Stimulated activated CD4-positive, alpha-beta T cell treated with anti-CD3 and anti-CD28 coated beads, Interleukin-1b, Interleukin-23, amount 100 ng/mL, for 24 hours (primary cell): ENCODE data around the gene KCNB1.
"Not testable (repeated sequence)": the region's sequence is repeated elsewhere in the genome, so short reads cannot be mapped to it uniquely, and the experiment has no call there.

Source experiments
- DNase-seq, 4 experiments: peaks; one replicate each; pipeline ENCODE4 v3.0.0-alpha.2; 2020; ENCODE audit warnings: low read depth in 4 of 4, low spot score in 1 of 4

KCNB1 gene

DNA sequence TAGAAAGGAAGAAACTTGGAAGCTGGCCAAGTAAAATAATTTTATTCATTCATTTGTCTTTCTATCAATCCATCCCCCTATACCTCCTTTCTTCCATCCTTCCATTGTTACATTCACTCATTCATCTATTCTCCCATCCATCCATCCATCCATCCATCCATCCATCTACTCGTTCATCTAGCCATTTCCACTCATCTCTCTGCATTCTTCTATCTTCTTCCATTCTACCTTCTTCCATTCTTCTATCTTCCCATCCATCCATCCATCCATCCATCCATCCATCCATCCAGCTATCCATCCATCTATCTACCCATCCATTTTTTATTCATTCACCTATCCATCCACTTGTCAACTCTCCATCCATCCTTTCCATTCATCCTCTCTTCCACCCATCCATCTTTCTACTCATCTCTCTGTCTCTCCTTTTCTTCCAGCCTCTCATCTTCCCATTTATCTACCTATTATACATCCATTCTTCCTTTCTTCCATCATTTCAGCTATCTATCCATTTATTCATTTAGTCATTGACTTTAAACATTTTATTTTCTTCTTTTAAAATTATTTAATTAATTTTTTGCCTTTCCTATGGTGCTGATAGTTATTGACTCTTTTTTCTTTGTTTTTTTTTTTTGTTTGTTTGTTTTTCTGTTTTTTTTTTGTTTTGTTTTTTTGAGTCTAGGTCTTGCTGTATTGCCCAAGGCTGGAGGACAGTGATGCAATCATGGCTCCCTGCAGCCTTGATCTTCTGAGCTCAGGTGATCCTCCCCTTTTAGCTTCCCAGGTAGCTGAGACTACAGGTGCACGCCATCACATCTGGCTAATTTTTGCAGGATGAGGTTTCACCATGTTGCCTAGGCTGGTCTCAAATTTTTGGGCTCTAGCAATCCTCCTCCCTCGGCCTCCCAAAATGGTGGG is 151.5 kb downstream of the KCNB1 start:
- DNase-seq = no peak

DNA sequence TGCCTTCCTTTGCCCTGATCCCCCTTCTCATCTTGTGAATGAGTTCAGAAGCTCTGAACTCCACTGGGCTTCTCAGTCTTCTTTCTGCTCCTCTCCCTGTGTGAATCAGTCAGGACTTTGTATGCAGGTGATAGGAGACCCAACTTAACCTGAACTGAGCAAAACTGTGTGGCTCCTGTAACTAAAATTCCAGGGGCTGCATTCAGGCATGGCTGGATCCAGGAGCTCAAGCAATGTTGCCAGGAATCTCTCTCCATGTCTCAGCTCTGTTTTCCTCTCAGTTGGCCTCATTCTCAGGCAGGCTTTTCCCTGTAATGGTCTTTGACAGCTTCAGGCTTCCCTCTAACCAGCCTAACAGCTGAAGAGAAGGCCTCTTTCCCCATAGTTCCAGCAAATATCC is 153.7 kb downstream of the KCNB1 start:
- DNase-seq = no peak

DNA sequence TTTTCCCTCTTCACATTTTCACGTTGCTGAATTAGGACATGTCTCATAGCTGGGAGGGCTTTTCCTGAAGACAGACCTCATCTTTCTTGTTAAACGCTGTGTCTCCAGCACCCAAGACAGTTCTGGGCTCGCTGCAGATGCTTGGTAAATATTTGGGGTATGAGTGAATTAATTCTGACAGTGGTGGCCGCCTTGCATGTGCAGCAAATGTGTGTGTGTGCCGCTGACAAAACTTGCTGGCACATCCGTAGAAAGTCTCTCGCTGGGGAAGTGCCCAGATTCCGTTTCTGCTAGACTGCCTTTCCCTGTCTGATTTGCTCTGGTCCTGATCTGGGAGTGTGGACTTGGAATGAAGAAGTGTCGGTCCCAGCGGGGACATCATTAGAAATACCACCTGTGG is 156.4 kb downstream of the KCNB1 start:
- no peak for DNase-seq

DNA sequence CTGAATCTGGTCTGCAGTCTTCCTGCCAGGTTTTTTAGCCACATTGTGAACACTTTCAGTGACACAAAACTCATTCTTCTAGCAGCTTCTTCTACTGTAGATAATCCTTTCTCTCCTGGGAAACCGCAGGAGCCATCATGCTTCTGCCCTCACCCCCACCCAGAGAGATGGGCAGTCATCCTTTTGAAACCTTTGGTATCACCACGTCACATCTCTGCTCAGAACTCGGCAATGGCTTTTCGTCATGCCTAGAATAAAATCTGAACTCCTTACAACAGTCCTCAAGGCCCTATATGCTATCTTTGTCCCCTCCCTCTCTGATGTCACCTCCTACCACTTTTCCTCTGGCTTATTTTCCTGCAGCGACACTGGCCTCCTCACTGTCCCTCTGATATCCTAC is 158.2 kb downstream of the KCNB1 start:
- DNase-seq = no peak

DNA sequence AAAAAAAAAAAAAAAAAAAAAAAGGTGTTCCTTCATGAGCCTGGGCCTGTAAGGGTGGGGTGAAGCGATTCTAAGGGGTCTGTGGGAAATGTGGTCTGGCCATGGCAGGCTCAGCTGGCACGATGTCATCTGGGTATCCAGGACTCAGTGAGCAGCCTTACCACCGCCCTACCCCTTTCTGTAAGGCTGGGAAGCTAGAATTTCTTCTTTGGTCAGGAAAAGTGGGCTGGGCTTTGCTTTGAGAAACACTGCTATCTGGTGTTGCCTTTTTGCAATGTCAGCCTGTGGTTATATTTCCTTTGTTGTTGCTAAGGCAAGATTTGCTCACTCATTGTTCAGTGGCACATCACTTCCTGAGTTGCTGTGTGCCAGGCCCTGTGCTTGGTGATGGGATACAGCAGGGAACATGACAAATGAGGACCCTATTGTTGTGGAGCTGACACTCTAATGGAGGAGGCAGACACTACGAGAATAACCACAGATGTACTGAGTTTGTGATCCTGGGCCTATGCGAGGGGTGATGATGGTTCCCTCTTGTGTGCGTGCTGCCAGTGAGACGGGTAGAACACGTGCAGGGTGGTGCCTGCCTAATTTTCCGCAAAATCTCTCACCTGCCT is 158.7 kb downstream of the KCNB1 start:
- DNase-seq = no peak

DNA sequence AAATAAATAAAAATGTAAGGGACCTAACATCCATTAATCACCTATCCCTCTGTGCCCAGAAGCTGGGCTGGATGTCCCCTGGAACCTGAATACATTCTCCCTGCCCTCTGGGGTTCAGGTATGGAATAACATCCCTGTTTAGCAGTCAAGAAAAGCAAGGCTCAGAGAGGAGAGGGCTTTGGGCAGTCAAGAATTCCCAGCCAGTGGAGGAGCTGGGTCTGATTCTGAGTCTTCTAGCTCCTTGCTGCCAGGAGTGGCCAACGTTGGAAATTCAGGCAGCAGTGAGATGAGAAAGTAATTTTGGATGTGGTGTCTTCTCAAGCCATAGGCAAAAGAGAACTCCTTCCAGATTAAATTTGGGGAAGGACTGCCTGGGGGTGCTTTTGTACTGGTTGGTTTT is 162.0 kb downstream of the KCNB1 start:
- no peak for DNase-seq

DNA sequence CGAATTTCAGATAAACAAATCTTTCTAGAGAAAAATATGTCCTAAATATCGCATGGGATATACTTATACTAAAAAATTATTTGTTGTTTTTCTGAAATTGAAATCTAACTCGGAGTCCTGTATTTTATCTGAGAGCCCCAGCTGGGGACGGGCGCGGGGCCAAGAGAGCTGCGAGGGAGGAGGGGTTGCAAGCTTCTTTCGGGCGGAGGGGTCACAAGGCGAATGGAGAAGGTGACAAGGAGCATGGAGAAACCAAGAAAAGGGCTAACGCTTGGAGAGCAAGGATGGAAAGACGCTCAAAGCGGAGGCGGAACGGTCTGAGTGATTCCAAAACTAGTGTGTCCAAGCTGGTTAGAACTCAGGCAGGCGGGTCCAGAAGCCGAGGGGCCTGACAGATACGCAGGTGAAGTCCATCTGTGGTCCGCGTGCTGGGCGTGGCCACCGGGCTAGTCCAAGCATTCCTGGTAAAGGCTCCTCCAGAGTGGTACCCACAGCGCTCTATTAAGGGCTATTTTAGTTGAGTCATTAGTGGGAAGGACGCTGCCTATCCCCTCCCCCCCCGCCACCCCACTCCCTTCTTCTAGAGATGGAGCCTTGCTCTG is 163.2 kb downstream of the KCNB1 start:
- no peak for DNase-seq

DNA sequence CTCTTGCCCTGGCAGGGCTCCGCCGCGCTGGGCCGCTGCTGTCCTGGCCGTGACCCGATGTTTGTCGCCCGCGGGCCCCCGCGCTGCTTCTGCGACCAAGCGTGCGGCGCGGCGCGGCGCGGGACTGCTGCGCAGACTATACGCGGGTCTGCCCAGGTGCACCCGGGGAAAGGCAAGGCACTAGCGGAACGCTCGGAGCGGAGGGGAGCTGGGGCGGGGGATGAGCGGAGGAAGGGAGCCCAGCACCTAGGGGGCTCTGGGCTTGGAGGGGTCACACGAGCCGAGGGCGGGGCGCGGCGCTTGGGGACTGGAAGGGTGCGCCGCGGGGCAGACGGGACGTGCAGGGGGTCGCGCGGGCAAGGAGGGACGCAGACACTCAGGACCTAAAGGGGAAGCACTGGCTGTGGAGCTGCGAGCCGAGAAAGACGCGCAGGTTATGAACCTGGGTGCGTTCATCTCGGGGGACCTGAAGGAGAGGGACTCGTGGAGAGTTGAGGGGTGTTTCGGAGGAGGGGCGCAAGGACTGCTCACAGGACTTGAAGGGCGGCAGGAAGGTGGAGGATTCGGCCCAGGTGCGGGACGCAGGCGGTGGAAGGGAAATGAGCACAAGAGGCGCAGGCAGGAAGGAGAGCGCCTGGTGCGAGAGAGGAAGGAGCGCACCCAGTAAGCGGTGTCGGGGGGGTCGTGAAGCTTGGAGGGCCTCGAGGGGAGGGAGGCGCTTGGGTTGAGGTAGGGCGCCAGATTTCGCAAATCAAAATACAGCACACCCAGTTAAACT is 163.8 kb downstream of the KCNB1 start:
- DNase-seq = no peak

DNA sequence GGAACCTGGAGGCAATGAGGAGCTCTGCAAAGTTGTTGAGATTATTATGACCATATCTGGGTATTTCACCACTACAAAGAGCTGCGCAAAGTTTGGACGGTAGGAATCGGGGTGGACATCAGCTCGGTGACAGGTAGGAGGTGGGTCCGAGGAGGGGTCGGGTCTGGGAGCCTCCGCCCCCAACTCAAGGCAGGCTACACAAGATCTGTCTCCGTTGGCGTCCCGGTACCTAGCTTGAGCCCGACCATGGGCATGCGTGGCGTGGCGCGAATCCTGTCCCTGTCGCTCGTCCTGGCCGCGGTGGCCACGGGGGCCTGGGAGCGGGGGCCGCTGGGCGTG is 164.4 kb downstream of the KCNB1 start:
- no peak for DNase-seq

DNA sequence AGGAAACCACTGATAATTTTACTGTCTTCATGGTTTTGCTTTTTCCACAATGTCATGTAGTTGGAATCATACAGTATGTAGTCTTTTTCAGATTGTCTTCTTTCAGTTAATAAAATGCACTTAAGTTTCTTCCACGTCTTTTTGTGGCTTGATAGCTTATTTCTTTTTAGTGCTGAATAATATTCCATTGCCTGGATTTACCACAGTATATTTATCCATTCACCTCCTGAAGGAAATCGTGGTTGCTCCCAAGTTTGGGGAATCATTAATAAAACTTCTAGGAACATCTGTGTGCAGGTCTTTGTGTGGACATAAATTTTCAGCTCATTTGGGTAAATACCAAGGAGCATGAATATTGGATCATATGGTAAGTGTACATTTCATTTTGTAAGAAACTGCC is 165.8 kb downstream of the KCNB1 start:
- DNase-seq = no peak

DNA sequence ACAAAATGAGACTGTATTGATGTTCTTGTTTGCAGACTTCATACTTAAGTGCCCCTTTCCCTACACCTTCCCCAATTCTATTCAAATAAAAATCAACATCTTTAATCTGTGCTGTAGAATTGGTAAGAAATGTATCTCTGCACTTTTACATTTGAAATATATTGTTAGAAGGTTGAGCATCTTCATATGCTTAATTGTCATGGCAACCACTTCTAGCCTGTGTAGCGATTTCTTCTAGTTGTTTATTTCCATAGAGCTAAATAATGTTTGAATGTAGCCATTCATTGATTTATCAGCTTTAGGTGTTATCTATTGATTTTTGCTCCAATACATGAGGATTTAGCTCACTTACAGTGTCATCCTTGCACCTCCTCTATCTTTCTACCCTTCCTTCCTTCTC is 166.9 kb downstream of the KCNB1 start:
- DNase-seq = no peak

DNA sequence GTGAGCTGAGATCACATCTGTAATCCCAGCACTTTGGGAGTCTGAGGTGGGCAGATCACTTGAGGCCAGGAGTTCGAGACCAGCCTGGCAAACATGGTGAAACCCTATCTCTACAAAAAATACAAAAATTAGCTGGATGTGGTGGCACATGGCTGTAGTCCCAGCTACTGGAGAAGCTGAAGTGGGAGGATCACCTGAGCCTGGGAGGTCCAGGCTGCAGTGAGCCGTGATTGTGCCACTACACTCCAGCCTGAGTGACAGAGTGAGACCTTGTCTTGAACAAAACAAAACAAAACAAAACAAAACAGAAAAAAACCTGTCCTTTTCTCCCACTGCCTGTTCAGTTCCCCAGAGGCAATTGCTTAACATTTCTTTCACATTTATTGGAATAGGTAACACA is 168.4 kb downstream of the KCNB1 start:
- DNase-seq = not testable (repeated sequence)
